ENCODE results near the gene BNC2.
"Not testable (repeated sequence)": the region's sequence is repeated elsewhere in the genome, so short reads cannot be mapped to it uniquely, and the experiment has no call there.

The BNC2 gene

GRCh38 chr9:16526380-16526779, 344.1 kb downstream of the BNC2 start:
- DNase-seq = no peak

DNA sequence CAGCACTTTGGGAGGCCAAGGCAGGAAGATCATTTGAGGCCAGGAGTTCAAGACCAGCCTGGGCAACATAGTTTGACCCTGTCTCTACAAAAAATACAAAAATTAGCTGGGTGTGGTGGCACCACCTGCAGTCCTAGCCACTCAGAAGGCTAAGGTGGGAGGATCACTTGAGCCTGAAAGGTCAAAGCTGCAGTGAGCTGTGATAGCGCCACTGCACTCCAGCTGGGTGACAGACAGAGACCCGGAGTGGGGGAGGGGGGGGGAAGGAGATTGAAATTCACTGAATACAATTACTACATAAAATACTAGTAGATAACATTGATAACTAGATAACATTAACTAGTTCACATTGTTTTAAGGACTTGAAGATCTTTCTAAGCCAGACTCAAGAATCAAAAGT, 345.6 kb downstream of the BNC2 start:
- DNase-seq = no peak

DNA sequence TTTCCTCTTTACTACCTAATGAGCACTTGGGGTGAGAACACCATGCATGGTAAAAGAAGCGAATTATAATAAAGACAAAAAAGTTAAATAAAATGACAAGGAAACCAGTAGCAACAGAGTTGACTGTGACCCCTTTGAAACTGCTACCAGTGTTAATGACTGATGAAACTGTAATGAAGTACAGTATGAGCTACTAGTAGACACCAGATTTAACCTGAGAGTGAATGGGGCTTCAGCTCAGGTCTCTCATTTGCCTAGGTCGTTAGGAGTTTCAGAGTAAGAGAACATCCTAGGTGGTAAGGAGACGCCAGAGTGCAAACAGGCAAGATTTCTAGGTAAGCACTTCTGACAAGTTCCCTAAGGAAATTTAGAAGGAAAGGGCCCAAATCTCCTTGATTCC, 346.4 kb downstream of the BNC2 start:
- no peak for DNase-seq

GRCh38 chr9:16521868-16522411, 348.5 kb downstream of the BNC2 start:
- no peak for DNase-seq

- DNase-seq = no peak
Measured at GRCh38 chr9:16519001-16519400, 351.5 kb downstream of the BNC2 start.

- DNase-seq = no peak
Measured at GRCh38 chr9:16516891-16517290, 353.6 kb downstream of the BNC2 start.

DNA sequence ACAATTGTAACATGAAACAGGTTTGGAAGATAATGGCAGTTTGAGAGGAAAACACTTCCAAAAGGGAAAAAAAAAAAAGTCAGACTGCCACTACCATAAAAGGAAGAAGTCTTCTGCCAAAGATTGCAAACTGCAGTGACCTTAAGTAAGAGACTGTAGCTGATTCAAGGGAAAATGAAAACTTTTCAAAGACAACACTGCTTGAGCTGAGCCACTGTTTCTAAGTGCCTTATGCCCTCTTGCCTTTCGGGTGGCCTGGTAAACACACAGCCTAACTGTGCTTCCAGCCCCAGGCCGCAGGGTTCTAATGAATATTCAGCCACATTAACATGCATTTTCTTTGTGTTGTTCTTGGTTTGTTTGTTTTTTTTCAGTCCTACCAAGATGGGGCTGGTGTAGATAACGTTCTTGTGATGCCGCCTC, 354.6 kb downstream of the BNC2 start:
- no peak for DNase-seq

DNA sequence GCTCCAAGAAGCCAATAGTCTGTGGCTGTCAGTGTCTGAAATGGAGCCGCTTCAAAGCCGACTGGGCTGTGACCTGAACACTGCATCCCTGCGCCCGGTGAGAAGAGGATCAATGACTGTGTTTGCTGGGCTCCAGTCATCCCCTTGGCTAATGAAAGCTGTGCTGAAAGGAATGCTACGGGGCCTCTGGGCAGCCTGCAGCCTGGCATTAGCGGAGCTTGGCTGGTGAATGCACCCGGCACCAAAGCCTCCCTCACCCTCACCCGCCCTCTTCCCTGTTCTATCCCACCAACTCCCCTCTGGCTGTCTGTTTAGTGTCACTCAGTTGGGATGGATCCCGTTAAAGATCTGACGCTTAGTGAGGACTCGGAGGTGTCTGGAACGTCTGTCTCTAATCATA, 355.3 kb downstream of the BNC2 start:
- DNase-seq = no peak

- no peak for DNase-seq
Measured at GRCh38 chr9:16514131-16514530, 356.3 kb downstream of the BNC2 start.

DNA sequence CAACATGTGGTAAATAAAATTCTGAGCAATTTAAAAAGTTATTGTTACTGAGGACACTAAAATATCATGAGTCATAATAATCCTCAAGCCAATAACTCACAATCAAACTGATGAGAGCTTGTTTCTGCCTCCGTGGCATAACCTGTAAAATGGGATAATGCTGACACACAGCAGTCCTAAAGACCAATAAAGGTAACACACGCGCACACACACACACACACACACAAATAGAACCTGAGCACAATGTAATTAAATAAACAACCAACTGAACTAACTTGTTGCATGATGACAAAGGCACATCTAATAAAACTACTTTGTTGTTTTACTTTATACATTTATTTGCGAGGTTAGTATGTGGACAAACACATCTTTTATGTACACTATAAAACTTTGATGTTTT, 358.2 kb downstream of the BNC2 start:
- no peak for DNase-seq

DNA sequence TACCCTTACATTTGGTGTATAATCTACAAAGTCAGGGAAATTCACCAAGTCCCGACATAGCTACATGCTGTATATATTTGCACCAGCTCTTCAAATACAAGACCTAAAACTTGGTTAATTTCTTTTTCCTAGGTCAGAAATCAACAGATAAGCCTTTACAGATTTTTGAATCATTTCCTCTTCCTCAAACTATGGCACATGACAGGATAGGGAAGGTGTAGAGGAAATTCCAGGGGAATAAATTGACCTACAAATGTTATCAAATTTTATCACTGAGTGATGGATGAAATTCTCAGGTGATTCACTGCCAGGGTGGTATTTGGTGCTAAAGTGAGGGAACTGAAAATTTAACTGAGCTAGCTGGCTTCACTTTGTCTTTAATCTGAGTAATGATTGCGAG, 360.0 kb downstream of the BNC2 start:
- DNase-seq = no peak

GRCh38 chr9:16509997-16510396, 360.5 kb downstream of the BNC2 start:
- no peak for DNase-seq

GRCh38 chr9:16505199-16505598, 365.3 kb downstream of the BNC2 start:
- DNase-seq = no peak

GRCh38 chr9:16501726-16502125, 368.7 kb downstream of the BNC2 start:
- DNase-seq = no peak

GRCh38 chr9:16501141-16501540, 369.3 kb downstream of the BNC2 start:
- DNase-seq = no peak

DNA sequence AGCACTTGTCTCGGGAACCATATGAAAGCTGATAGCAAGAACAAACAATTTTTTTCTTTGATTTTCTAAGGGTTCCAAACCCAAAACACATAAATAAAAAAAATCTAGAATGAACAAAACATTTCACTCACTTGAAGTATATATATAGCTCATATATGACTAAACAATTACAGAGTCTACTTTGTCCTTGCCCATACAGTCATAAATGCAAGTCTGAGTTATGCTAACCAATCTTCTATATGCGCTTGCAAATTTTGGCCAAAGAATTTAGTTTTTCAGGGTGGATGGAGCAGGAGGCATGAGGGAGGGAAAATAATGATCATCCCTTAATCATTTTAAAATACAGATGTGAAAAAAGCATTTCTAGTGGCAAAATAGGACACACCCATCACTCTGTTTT, 370.1 kb downstream of the BNC2 start:
- no peak for DNase-seq

DNA sequence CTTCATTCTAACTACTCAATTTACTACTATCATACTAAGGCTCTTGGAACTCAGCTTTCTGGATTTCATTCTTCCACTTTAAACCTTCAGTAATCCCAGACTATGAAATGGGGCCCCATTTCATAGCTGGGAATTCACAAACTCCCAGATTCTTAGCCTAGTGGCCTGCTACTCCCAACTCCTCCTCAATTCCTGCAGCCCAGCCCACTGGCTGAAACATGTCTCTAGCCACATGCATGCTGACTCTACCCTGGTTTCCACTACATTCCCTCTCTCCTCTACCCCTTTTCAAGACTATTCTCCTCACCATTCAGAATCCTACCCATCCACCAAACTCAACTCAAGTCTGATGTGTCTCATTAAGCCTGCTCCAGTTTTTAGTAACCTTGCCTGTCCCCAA, 370.6 kb downstream of the BNC2 start:
- no peak for DNase-seq

- DNase-seq = no peak
Measured at GRCh38 chr9:16496908-16497307, 373.6 kb downstream of the BNC2 start.

- DNase-seq = no peak
Measured at GRCh38 chr9:16487915-16488314, 382.6 kb downstream of the BNC2 start.

DNA sequence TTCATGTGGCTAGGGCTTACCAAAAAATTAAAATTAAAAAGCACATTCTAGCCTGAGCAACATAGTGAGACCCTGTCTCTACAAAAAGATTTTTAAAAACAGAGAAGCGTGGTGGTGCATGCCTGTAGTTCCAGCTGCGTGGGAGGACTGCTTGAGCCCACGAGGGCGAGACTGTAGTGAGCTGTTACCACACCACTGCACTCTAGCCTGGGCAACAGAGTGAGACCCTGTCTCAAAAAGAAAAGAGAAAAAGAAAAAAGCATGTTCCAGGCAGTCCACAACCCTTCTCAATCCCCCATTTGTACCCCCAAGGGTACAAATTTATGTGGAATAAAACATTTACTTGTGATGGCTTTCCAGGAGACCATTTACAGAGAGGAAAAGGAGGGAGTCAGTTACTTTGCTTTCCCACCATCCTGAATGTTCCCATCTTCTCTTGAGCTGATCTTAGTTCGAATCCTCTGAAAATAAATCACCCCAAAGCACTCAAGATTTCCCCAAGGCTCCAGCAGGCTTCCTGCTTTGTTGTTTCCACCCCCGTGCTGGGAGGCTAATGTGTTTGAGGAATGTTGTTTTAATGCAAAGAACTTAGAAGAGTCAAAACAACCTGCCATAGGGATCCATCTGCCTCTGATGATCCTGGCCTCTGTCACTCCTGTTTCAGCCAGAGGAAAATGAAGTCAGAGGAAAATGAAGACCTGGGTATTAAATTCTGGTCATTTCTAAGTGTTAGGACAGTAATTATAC, 384.7 kb downstream of the BNC2 start:
- no peak for DNase-seq

DNA sequence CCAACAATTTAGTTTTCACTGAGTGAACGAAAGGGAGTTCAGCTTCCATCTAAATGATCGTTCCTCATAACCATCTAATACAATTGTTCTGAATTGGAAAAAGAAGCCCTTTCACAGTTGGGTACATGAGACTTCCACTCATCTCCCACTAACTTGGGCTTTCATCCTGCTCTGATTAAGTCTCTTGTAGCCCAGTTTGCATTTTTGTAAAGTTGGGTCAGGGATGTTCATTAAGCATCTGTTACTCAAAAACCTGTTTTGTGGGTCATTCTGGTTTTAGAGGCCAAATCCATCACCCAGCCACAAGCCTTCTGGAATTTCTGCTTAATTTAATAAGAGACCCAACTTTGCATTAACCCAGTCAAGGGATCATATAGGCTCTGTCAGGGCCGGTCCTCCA, 385.3 kb downstream of the BNC2 start:
- no peak for DNase-seq

DNA sequence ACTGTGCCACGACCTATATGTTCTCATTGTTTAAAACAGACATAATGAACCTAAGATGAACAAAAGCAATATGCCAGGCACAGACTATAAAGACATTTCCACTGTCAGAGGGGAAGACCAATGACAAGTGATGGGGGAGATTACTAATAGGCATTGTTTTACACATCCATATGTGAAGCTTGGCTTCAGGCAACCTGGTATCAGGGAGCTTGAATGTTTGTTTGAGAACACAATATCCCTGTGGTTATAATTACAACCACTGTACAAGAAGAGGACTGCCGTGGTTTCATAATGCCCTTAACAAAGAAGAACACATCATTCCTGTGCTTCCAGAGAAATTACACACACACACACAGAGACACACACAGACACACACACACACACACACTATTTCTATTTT, 385.7 kb downstream of the BNC2 start:
- DNase-seq = no peak

DNA sequence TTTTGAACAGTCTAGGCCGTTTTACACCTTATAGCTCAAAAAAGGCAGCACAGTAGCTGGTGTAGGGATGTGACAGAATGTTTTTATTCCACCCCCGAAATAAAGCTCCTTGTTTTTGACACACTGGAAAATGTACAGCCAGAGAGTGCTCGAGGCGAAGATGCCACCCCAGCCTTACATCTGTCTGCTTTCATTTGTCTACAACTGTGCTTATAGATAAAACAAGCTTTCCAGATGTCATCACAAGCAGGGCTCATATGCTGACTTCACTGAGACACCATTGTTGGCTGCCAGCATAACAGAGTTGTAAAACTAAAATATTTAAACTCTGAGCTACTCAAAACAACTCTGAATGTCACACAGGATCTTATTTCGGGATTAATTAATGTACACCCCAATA, 386.3 kb downstream of the BNC2 start:
- no peak for DNase-seq

DNA sequence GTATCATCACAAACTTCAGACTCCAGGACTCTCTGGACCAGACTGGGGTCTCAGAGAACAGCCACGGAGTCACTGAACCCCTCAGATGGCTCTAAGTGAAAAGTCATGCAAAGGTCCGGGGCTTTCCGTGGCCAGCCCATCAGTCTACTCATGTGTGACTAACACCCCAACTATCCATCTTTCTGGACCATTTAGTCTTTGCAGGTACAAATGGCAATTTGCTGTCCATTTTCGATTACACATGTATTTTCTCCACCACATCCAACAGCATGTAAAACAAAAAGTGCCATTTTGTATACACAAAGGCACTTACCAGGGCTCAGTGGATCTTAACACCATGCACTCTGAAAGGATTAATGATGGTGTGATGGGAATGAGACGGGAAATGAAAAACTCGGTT, 387.7 kb downstream of the BNC2 start:
- DNase-seq = no peak

DNA sequence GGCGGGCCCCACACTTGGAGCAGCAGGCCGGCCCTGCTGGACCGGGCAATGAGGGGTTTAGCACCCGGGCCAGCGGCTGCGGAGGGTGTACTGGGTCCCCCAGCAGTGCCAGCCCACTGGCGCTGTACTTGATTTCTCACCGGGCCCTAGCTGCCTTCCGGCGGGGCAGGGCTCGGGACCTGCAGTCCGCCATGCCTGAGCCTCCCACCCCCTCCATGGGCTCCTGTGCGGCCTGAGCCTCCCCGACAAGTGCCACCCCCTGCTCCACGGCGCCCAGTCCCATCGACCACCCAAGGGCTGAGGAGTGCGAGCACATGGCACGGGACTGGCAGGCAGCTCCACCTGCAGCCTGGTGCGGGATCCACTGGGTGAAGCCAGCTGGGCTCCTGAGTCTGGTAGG, 389.9 kb downstream of the BNC2 start:
- not testable (repeated sequence) for DNase-seq

Measured in NCI-H510A treated with DMSO at 0.1 percent for 48 hours (cell line).